OCI-LY7 (cell line): Measurements from ENCODE around the gene BTBD9. TPM values are rescaled to one million over a fixed set of nuclear protein-coding genes. Genes with fewer than 3 reads are reported as not detected.

Experiments
- BruUV-seq: library from RNA; stranded (reverse); fragments of 400-500 nt; replicated peaks from 2 replicates; lab custom pipeline; 2021; lab: Mats Ljungman, UMichigan
- CTCF ChIA-PET: fragments of 300-600 bp; sonication (Branson Sonifier 250); formaldehyde crosslinking; loops from one replicate; lab custom pipeline; 2022; ENCODE audit warnings: antibody characterized with exemption; ENCODE audit not compliant: unreplicated experiment; lab: Charles Lee
- POLR2A ChIA-PET: fragments of 300-600 bp; sonication (Branson Sonifier 250); formaldehyde crosslinking; loops from one replicate; lab custom pipeline; 2022; ENCODE audit warnings: antibody characterized with exemption; lab: Charles Lee
- DNase-seq: peaks from one replicate; pipeline ENCODE4 v3.0.0-alpha.2; 2015; ENCODE audit warnings: low spot score
- H2AFZ ChIP-seq: fragments of 200-600 bp; sonication (generic), shearing (Covaris generic); 2 replicates; pipeline ENCODE4 v1.6.1; 2014; ENCODE audit warnings: mild to moderate bottlenecking, antibody characterized with exemption, low read length, moderate library complexity
- H3K27ac ChIP-seq: fragments of 200-600 bp; sonication (generic); 2 replicates; pipeline ENCODE4 v1.5.1; 2014; ENCODE audit warnings: mixed run types, low read depth, mild to moderate bottlenecking, moderate library complexity, low read length, inconsistent platforms; ENCODE audit not compliant: poor library complexity, severe bottlenecking
- H3K36me3 ChIP-seq: fragments of 200-600 bp; sonication (generic); 2 replicates; pipeline ENCODE4 v1.6.1; 2014; ENCODE audit warnings: mild to moderate bottlenecking, antibody characterized with exemption, low read length, moderate library complexity, mixed read lengths; ENCODE audit not compliant: insufficient read depth
- H3K4me1 ChIP-seq: fragments of 200-600 bp; sonication (generic); 2 replicates; pipeline ENCODE4 v1.5.1; 2014; ENCODE audit warnings: mild to moderate bottlenecking, low read length; ENCODE audit not compliant: insufficient read depth, poor library complexity, severe bottlenecking
- H3K4me2 ChIP-seq: fragments of 200-600 bp; sonication (generic); 2 replicates; pipeline ENCODE4 v1.6.1; 2014; ENCODE audit warnings: mild to moderate bottlenecking, low read length
- H3K4me3 ChIP-seq: fragments of 200-600 bp; sonication (generic); 2 replicates; pipeline ENCODE4 v1.5.1; 2014; ENCODE audit warnings: mild to moderate bottlenecking, low read depth, low read length; ENCODE audit not compliant: poor library complexity, severe bottlenecking
- H3K79me2 ChIP-seq: fragments of 200-600 bp; sonication (generic); 2 replicates; pipeline ENCODE4 v1.6.1; 2016; ENCODE audit warnings: low read depth, mild to moderate bottlenecking, low read length, moderate library complexity, mixed read lengths; ENCODE audit not compliant: insufficient read depth
- H3K9me2 ChIP-seq: fragments of 200-600 bp; sonication (generic); 2 replicates; pipeline ENCODE4 v1.6.1; 2016; ENCODE audit warnings: mild to moderate bottlenecking, low read length, mixed read lengths; ENCODE audit not compliant: insufficient read depth
- H3K9me3 ChIP-seq: fragments of 200-600 bp; sonication (generic); 2 replicates; pipeline ENCODE4 v1.6.1; 2014; ENCODE audit warnings: mild to moderate bottlenecking, mixed run types, low read length, mixed read lengths
- H4K20me1 ChIP-seq: fragments of 200-600 bp; sonication (generic); 2 replicates; pipeline ENCODE4 v1.6.1; 2014; ENCODE audit warnings: mild to moderate bottlenecking, antibody characterized with exemption, low read length, moderate library complexity, mixed read lengths; ENCODE audit not compliant: insufficient read depth
- CTCF ChIP-seq: fragments of 200-600 bp; sonication (generic); conservative IDR thresholded peaks from 2 replicates; pipeline ENCODE4 v1.5.1; 2014; ENCODE audit warnings: mild to moderate bottlenecking, antibody characterized with exemption, low read length, moderate library complexity, mixed read lengths
- EZH2phosphoT487 ChIP-seq: fragments of 200-600 bp; sonication (generic); IDR thresholded peaks from 2 replicates; pipeline ENCODE4 v1.6.1; 2018; ENCODE audit warnings: low read depth, borderline replicate concordance, mild to moderate bottlenecking, mixed run types, antibody characterized with exemption, low read length, moderate library complexity, mixed read lengths
- intact Hi-C: fragments of 100-400 bp; cut with micrococcal nuclease; formaldehyde crosslinking; loops from one replicate; pipeline ENCODE4 v1.10.0; 2022; ENCODE audit not compliant: unreplicated experiment
- total RNA-seq, 2 experiments: library from RNA; depleted of rRNA in 1 of 2; stranded (reverse); fragments of >200 nt in 1 of 2; shearing (Covaris generic) in 1 of 2; gene quantifications; 2 replicates each; pipeline ENCODE4 v1.2.3, GENCODE V29; 2014 to 2022

Gene BTBD9
- total RNA-seq, 2 experiments from 2014 or later: 5.9 to 7.3 TPM

GRCh38 chr6:38187811-38188590 is 451.7 kb downstream of the BTBD9 start:
- Histone ChIP-seq H3K79me2 (no peaks in the 10 kb centered on the region), H3K4me2 (no peak overlapping the region), H3K4me3 (no peak overlapping the region), H2AFZ (no peak overlapping the region), H3K36me3 (no peaks in the 10 kb centered on the region), H4K20me1 (no peaks in the 10 kb centered on the region), H3K9me3 (no peaks in the 10 kb centered on the region), H3K9me2 (no peaks in the 10 kb centered on the region), H3K27ac (no peak overlapping the region), H3K4me1 (no peaks in the 10 kb centered on the region)
- DNase-seq: no peak
- no peak for TF ChIP-seq CTCF
- no peak for TF ChIP-seq EZH2phosphoT487
- intact Hi-C loops: no loop called here
- ChIA-PET POLR2A (no interaction called here), CTCF (interaction anchor here (0.5 kb wide), 1 partner anchor 325 kb away, joined by 3 read pairs; no protein-coding TSS in a partner anchor)
- no TSS peak for BruUV-seq

DNA sequence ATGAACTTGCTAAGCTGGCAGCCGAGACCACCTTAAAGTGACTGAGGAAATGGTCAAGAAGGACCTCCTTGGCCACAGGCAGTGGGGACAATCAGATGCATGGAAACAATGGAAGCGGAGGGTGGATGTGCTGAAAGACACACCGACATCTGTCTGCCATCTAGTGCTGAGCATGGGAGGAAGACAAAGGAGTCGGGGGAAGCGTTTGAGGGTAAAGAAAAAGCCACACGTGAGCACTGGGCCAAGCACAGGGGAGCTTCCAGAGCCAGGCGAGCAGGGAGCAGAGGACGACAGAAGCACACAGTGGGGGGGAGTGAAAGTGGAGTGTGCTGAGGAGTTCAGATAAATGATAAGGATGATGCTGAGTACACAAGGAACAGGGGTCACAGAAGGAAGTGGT is 452.4 kb downstream of the BTBD9 start:
- no peak overlapping the region for H2AFZ ChIP-seq
- ChIA-PET POLR2A (no interaction called here), CTCF (interaction anchor here (0.5 kb wide), 1 partner anchor 325 kb away, joined by 3 read pairs; no protein-coding TSS in a partner anchor)
- H3K9me2 ChIP-seq: no peaks in the 10 kb centered on the region
- H3K9me3 ChIP-seq: no peaks in the 10 kb centered on the region
- no peaks in the 10 kb centered on the region for H3K79me2 ChIP-seq
- no peak overlapping the region for H3K4me2 ChIP-seq
- TF ChIP-seq CTCF (no peak), EZH2phosphoT487 (no peak)
- H3K27ac ChIP-seq: no peak overlapping the region
- H4K20me1 ChIP-seq: no peaks in the 10 kb centered on the region
- DNase-seq: no peak
- no peaks in the 10 kb centered on the region for H3K4me1 ChIP-seq
- intact Hi-C loops: no loop called here
- no TSS peak for BruUV-seq
- H3K36me3 ChIP-seq: no peaks in the 10 kb centered on the region
- H3K4me3 ChIP-seq: no peak overlapping the region

GRCh38 chr6:38185752-38186151 is 454.0 kb downstream of the BTBD9 start:
- no peak overlapping the region for H2AFZ ChIP-seq
- TF ChIP-seq CTCF (no peak), EZH2phosphoT487 (no peak)
- no peak overlapping the region for H3K4me2 ChIP-seq
- no peaks in the 10 kb centered on the region for H3K9me3 ChIP-seq
- BruUV-seq: no TSS peak
- no peak overlapping the region for H3K4me3 ChIP-seq
- H3K79me2 ChIP-seq: no peaks in the 10 kb centered on the region
- POLR2A ChIA-PET: no interaction called here
- intact Hi-C loops: no loop called here
- CTCF ChIA-PET: no interaction called here
- H3K4me1 ChIP-seq: no peaks in the 10 kb centered on the region
- no peaks in the 10 kb centered on the region for H3K36me3 ChIP-seq
- H3K9me2 ChIP-seq: no peaks in the 10 kb centered on the region
- H3K27ac ChIP-seq: no peak overlapping the region
- H4K20me1 ChIP-seq: no peaks in the 10 kb centered on the region
- no peak for DNase-seq
